HepG2 (cell line): ENCODE measurements around the gene TMEM98.
"Not testable (repeated sequence)": the region's sequence is repeated elsewhere in the genome, so short reads cannot be mapped to it uniquely, and the experiment has no call there.

Experiments used
- CTCF ChIP-seq: sonication (generic); formaldehyde crosslinking; IDR thresholded peaks from 2 replicates; pipeline ENCODE4 v1.5.0; 2020; ENCODE audit warnings: mild to moderate bottlenecking, missing genetic modification reagents, moderate library complexity
- ETV6 ChIP-seq: sonication (generic); formaldehyde crosslinking; conservative IDR thresholded peaks from 2 replicates; pipeline ENCODE4 v1.4.0; 2020; ENCODE audit warnings: missing genetic modification reagents
- ONECUT2 ChIP-seq: sonication (generic); formaldehyde crosslinking; IDR thresholded peaks from 2 replicates; pipeline ENCODE4 v1.4.0; 2020; ENCODE audit warnings: missing genetic modification reagents
- POLR2AphosphoS5 ChIP-seq: IDR thresholded peaks from 2 replicates; pipeline ENCODE4 v1.6.1; 2012; ENCODE audit warnings: low read depth, low read length
- SETDB1 ChIP-seq: sonication (generic); formaldehyde crosslinking; IDR thresholded peaks from 2 replicates; pipeline ENCODE4 v1.5.1; 2020; ENCODE audit warnings: missing genetic modification reagents, mild to moderate bottlenecking, borderline replicate concordance
- TF ChIP-seq, protein P1 (sequence below): sonication (generic); formaldehyde crosslinking; IDR thresholded peaks from 2 replicates; pipeline ENCODE4 v1.4.0; 2020; ENCODE audit warnings: mild to moderate bottlenecking, missing genetic modification reagents, borderline replicate concordance
- TF ChIP-seq, protein P2 (sequence below): sonication (generic); formaldehyde crosslinking; conservative IDR thresholded peaks from 2 replicates; pipeline ENCODE4 v1.4.0; 2020; ENCODE audit warnings: missing genetic modification reagents

DNA sequence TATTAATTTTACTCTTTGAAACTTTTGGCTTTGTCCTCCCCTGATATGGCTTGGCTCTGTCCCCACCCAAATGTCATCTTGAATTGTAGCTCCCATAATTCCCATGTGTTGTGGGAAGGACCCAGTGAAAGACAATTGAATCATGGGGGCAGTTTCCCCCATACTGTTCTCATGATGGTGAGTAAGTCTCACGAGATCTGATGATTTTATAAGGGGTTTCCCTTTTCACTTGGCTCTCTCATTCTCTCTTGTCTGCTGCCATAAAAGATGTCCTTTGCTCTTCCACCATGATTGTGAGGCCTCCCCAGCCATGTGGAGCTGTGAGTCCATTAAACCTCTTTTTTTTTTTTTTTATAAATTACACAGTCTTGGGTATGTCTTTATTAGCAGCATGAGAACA lies 24.5 kb downstream of the TMEM98 start:
- not testable (repeated sequence) for TF ChIP-seq SETDB1 (CRISPR knock-in tag); CTCF; ONECUT2 (CRISPR knock-in tag); ETV6; POLR2AphosphoS5
- TF ChIP-seq, protein P1, sequence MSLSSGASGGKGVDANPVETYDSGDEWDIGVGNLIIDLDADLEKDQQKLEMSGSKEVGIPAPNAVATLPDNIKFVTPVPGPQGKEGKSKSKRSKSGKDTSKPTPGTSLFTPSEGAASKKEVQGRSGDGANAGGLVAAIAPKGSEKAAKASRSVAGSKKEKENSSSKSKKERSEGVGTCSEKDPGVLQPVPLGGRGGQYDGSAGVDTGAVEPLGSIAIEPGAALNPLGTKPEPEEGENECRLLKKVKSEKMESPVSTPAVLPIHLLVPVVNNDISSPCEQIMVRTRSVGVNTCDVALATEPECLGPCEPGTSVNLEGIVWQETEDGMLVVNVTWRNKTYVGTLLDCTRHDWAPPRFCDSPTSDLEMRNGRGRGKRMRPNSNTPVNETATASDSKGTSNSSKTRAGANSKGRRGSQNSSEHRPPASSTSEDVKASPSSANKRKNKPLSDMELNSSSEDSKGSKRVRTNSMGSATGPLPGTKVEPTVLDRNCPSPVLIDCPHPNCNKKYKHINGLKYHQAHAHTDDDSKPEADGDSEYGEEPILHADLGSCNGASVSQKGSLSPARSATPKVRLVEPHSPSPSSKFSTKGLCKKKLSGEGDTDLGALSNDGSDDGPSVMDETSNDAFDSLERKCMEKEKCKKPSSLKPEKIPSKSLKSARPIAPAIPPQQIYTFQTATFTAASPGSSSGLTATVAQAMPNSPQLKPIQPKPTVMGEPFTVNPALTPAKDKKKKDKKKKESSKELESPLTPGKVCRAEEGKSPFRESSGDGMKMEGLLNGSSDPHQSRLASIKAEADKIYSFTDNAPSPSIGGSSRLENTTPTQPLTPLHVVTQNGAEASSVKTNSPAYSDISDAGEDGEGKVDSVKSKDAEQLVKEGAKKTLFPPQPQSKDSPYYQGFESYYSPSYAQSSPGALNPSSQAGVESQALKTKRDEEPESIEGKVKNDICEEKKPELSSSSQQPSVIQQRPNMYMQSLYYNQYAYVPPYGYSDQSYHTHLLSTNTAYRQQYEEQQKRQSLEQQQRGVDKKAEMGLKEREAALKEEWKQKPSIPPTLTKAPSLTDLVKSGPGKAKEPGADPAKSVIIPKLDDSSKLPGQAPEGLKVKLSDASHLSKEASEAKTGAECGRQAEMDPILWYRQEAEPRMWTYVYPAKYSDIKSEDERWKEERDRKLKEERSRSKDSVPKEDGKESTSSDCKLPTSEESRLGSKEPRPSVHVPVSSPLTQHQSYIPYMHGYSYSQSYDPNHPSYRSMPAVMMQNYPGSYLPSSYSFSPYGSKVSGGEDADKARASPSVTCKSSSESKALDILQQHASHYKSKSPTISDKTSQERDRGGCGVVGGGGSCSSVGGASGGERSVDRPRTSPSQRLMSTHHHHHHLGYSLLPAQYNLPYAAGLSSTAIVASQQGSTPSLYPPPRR (CRISPR knock-in tag): not testable (repeated sequence)
- TF ChIP-seq, protein P2, sequence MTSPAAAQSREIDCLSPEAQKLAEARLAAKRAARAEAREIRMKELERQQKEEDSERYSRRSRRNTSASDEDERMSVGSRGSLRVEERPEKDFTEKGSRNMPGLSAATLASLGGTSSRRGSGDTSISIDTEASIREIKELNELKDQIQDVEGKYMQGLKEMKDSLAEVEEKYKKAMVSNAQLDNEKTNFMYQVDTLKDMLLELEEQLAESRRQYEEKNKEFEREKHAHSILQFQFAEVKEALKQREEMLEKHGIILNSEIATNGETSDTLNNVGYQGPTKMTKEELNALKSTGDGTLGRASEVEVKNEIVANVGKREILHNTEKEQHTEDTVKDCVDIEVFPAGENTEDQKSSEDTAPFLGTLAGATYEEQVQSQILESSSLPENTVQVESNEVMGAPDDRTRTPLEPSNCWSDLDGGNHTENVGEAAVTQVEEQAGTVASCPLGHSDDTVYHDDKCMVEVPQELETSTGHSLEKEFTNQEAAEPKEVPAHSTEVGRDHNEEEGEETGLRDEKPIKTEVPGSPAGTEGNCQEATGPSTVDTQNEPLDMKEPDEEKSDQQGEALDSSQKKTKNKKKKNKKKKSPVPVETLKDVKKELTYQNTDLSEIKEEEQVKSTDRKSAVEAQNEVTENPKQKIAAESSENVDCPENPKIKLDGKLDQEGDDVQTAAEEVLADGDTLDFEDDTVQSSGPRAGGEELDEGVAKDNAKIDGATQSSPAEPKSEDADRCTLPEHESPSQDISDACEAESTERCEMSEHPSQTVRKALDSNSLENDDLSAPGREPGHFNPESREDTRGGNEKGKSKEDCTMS: not testable (repeated sequence)
